ENCODE measurements around the gene AURKA.
A peak's percentile ranks its signal among the peaks of the same experiment; 100 is the strongest.
"Not testable (repeated sequence)": the region's sequence is repeated elsewhere in the genome, so short reads cannot be mapped to it uniquely, and the experiment has no call there.

The AURKA gene

DNA sequence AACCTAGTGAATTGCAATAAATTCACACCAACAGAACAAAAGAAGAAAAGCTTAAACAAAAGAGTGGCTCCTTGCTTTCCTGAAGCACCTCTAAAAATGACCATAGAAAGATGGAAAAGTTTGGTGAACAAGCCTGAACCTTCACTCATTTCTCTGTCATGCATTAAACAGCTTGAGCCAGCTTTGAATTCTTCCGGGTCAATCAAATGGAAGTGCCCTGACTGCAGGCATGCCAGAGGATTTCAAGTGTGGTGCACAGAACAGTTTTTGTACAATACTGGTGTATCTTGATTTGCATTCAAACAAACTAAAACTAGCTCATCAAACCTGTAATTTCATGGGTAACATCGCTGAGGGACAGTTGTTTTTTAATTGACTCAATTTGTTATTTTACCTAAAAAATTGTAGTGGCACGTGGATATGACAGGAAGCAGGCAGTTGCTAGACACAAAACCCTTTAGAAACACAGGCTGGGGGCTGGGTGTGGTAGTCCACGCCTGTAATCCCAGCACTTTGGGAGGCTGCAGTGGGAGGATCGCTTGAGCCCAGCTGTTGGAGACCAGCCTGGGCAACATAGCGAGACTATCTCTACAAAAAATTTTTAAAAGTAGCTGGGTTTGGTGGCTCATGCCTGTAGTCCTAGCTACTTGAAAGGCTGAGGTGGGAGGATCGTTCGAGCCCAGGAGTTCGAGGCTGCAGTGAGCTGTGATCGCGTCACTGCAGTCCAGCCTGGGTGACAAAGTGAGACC, 29.1 kb upstream of the AURKA start:
- no peak for DNase-seq

DNA sequence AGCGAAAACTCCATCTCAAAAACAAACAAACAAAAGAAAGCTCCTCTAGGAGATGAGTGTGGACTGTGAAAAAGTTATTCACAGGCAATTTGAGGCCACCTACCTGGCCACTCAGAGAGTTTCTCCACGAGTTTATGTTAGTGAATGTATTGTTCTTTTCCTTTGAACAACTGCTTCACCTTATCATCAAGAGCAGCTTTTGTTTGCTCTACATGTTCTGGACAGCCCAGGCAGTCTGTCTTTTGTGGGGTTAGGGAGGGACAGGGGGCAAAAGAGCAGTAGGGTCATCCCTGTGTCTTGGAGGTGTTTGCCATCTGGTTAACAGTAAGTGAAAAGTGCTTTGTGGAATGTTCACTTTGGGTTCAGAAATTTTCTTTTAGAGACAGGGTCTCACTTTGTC, 28.0 kb upstream of the AURKA start:
- DNase-seq, result no peak

DNA sequence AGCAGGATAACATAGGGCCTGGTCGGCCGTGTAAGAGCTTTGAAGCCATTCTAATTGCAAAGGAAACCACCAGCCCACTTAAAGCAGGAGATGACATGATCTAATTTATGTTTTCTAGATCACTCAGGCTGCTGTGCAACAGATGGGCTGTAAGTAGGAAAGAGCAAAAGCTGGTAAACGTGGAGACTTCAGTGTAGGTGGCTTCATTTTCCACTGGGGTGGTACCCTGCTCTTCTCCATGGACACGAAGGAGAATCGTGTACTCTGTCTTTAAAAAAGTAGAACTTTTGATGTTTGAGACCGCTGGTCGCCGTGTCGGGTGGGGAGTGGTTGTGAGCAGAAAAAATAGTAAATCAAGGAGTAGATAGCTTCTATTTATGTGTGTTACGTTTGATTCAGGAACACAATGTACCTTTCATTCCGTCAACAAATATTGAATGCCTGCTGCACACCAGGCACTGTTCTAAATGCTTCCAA, 26.4 kb upstream of the AURKA start:
- DNase-seq, result no peak

DNA sequence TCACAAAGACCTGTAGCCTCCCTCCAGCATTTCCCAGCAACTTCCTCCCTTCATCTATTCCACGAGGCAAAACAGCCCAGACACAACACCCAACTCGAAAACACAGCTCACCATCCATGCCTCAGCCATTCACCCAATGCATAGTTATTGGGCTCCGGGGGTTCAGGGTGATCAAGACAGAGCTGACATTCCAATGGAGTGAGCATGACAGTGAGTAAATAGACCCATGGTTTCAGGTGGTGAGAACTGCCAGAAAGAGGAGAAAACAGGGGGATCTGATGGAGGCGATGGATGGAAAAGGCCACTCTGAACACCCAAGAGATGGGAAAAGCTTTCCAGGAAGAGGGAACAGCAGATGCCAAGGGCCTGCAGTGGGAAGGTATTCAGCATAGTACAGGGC, 25.9 kb upstream of the AURKA start:
- DNase-seq, result no peak

DNA sequence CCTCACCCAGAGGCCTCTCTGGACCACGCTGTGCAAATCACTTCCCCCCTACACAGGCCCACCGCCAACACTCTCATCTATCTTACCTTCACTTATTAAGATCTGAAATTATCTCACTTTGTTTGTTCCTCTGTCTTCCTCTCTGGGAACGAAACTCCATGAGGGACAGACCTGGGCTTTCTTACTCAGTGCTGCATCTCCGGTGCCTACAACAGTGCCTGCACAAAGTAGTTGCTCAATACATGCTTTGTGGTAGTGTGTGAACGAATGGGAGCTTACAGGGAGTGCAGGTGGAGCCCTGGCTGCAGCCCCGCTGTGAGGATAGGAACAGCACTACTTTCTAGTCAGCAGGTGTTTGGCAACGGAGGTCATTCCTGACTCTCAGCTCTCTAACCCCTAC, 25.4 kb upstream of the AURKA start:
- DNase-seq, result no peak

DNA sequence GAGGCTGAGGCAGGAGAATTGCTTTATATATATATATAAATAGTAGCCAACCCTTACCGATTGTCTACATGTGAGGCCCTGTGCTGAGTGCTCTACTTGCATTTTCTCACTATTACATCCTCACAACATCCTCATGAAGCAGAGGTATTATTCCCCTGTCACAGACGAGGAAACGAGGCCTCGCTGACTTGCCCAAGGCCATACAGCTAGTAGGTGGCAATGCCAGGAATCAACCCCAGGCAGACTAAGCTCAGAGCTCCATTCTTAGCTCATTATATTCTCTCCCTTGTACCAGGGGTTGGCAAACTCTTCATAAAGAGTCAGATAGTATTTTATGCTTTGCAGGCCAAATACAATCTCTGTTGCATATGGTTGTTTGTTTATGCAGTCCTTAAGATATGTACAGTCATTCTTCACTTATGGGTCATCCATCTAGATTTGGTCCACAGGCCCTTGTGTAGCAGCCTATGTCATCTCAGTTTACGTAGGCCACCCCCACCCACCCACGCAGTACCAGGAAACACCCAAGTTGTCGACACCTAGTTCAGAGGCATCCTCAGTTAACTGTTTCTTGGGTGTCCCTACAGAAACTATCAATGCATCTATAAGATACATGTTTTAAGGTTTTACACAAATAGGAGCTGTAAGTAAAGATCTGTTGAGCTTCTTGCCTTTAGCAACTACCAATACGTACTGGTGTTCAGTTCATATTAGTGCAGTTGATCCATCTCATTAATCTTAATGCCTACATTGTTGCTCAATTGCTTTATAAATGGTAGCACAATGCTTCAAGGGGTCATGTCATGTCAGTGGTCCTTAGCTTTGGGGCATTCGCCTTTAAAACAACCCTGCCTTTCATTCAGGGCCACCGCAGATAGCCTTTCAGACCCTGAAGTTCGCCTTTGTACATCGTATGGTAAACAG, 23.1 kb upstream of the AURKA start:
- no peak for DNase-seq

DNA sequence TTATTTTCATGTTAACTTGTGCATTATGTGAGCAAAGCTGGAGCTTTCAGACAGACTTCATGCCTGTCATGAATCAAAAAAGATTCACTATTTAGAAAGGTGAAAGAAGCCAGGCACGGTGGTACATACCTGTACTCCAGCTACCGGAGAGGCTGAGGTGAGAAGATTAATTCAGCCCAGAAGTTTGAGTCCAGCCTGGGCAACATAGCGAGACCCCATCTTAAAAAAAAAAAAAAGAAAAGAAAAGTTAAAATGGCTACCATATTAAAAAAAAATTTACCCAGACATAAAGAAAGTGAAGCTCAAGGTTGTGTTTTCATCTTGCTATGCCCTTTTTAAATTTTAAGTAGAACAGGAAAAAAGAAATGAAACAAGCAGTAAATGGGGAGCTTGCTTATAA, 20.9 kb upstream of the AURKA start:
- no peak for DNase-seq

DNA sequence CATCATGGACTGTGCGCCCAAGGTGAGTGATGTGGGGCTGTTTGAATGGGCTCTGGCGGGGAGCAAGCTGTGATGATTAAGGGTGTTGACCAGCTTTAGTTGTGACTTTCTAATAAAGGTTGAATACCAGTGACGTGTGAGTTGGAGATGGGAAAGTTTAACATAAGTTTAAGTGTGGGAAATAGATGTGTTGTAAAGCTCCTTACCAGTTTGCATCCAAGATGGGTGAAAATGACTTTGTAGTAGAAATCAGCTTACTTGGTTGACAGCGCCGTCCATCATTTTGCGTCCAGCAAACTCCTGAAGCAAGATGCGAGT, 20.4 kb upstream of the AURKA start:
- no peak for DNase-seq

DNA sequence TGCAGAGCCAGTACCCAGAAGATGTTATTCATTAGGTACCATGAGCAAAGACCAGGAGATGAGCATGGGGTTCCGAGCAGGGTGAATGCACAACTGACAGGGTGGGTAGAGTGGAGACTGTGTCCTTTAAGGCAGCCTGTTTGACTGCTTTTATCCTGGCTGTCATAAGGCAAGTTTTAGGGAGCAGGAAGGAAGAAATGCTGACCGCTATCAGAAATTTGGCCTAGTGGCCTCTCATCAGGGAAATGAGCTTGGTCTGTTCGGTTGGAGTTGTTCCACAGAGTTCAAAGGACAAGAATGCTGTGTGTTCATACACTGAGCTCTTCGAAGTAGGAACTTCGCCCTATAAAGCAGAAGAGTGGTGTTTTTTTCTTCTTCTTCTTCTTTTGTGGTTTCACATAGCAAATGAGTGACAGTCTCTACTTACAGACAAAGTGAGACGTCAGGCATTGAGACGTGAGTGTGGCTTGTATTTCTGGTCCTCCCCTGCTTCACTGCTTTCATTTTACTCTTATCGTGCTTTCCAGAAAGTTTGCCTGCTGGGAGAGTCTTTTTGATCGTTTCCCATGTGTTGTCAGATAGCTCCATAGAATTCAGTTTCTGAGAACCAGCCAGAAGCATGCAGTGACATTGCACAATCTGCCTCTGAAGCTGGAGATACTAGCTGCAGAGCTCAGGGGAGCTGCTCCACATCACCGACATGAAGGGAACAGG, 19.9 kb upstream of the AURKA start, which contains the start of gene CASS4:
Gene CASS4, plus strand, starts transcription at position 502 of the 714 bp plus-strand sequence. Its CDS starts 199 bp downstream, at position 701.
- DNase-seq, result no peak

DNA sequence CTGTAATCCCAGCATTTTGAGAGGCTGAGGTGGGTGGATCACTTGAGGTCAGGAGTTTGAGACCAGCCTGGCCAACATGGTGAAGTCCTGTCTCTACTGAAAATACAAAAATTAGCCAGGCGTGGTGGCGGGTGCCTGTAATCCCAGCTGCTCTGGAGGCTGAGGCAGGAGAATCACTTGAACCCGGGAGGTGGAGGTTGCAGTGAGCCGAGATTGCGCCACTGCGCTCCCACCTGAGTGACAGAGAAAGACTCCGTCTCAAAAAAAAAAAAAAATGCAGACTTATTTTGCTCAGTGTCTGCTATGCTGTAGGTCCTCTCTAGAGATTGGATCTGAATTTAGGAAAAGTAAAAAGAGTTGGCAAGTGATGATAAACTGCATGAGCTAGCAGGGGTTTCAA, 19.3 kb upstream of the AURKA start:
- not testable (repeated sequence) for DNase-seq

DNA sequence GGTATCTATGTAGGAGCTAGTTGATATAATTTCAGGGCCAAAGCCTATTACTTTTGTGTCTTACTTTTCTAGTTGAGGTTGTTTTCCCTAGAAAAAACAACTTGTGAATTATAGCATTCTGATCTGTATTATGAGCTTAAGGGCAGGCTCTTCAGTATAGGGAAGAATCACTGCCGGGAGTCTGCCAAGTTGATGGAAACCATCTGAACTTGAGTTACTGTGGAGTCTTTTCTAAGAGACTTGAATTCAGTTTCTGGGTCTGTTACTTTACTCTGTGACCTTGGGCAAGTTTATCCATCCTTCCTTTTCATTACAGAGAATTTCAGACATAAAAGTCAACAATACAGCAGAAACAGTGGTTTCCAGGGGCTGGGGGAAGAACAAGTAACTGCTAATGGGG, 17.9 kb upstream of the AURKA start:
- DNase-seq, result no peak

DNA sequence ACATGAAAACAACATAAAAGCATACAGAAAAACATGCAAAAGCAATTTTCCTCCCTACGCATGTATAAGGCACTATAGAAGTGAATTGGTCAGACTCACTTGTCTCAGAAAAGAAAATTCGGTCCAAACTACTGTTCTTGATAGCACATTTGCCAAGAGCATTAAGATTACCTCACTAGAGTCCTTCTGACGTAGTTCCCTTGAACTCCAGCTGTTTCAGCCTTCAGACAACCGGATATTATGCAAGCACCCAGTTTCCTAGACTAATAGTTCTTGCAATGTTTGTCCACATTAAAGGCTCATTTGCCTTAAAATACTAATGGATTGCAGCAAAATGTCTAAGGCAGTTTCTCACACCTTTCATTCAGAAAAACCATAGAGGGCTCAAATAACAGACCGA, 17.5 kb upstream of the AURKA start:
- no peak for DNase-seq

DNA sequence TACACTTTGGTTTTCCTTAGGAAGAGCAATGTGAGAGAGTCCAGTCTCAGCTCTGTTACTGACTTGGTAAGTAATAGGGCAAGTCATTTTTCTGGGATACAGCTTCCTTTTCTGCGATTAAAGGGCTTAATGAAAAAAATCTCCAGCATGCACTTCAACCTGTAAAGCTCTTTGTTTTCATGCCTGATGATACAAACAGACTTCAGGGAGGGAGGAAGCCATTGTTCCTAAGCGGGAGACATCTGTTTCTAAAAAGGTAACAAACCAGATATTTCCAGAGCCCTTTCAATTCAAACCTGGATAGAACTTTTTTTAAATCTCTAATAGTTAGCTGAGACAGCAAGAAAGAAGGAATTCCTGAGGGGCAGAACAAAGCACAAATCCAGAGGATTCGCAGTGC, 14.9 kb upstream of the AURKA start:
- no peak for DNase-seq

DNA sequence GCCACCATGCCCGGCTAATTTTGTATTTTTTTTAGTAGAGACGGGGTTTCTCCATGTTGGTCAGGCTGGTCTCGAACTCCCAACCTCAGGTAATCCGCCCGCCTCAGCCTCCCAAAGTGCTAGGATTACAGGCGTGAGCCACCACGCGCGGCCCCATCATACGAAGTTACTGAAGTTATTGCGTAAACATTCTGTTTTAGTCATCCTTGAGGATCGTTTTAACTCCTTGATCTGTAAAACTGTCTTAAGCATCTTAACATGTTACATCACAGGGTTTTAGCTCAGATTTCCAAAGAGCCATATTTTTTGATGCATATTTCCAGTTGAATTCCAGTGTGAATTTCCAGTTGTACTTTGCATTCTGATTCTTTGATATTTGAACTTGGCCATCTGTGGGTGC, 13.3 kb upstream of the AURKA start:
- not testable (repeated sequence) for DNase-seq

DNA sequence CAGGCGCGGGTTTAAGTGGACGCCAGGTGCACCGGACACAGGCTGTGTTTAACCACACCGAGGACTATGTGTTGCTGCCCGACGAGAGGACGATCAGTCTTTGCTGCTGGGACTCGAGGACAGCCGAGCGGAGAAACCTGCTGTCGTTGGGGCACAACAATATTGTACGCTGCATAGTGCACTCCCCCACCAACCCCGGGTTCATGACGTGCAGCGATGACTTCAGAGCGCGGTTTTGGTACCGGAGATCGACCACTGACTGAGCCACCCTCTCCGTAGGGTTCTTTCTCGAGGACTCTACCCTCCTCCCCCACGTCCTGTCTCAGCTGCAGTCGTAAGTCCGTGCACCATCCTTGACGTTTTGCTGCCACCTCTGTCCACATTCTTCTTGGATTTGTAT, 11.4 kb upstream of the AURKA start:
- no peak for DNase-seq

DNA sequence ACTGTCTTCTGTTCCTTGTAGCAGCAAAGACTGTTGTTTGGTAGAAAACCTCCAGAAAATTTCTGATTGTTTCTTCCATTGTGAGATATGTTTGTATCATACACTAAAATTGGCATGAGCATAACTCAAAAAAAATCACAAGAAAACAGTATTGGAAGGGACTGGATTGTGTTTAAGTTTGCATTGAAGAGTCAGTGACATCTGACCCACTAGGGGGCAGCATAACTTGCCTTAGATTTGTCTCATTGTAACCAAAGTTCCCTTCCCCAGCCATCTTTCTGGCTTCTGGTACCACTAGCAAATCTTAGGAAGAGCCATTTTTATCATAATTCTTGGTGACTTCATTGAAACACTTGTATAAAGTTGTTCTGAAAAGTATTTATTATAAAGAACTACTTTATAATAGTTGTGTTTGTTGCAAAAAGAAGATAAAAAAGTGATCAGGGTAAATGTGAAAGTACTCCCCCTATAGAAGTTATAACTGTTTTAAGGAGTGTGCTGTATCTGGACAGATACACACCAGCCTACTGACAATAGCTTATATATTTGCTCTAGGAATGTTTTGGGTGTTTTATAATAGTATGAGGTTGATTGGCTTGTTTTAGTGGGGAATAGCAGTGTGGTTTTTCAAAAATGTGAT, 8.1 kb upstream of the AURKA start:
- DNase-seq, result peak in 1 of 2 experiments; percentile 6

DNA sequence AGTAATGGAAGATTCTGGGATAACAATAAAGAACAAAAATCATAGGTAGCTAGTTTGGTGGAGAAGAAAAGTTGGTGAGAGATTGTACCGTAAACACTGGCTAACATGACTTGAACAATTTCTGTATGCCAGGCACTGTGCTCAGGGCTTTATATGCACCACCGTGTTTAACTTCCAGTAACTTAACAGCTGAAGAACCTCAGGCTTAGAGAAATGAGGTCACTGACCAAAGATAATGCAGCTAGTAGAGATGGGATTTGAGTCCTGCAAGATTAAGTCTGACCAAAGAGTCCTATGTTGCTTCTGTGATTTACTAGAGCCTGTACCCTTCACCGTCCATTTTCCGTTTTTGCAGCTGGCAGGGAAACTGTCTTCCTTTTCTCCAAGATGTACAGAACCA, 3.2 kb upstream of the AURKA start:
- no peak for DNase-seq

DNA sequence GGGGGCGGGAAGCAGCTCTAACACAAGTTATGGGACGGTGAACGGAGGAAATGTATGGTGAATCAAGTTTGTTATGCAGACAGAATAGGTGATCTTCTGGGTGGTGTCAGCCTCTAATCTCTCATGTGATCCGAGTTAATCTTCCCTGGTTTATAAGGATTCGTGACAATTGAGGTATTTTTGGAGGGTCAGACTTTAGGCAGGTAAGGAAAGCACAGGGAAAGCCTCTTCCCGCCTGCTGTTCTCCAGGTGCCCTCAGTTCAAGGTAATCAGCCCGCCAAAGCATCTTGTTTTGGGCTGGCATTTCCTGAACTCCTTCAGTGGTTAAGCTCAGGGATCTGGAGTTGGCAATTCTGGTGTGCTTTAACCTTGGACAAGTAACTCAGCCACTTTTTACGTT, 1.6 kb upstream of the AURKA start:
- no peak for DNase-seq

DNA sequence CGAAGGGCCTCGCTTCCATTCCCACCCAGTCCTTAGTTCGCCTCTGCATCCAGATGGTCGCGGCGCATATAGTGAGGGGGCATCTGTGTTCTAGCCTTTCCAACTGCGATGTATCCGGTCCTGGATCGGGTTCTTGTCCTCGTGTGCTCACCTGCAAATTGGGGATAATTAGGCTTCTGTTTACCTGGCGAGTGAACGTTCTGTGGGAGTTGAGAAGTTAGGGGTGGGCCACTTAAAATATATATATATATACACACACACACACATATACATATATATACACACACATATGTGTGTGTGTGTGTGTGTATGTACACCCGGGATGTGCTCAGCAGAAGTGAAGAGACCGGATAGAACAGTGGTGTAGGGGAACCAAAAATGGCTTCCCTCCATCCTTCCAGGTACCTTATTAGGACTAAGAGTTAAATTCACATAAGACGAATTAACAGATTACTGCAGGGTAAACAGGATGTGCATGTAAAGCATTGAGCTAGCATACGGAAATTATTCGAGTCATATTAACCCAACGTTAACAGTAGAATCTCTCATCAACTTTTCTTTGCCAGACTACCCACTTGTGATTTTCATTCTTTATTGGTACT, 967 bp upstream of the AURKA start:
- DNase-seq, result no peak

DNA sequence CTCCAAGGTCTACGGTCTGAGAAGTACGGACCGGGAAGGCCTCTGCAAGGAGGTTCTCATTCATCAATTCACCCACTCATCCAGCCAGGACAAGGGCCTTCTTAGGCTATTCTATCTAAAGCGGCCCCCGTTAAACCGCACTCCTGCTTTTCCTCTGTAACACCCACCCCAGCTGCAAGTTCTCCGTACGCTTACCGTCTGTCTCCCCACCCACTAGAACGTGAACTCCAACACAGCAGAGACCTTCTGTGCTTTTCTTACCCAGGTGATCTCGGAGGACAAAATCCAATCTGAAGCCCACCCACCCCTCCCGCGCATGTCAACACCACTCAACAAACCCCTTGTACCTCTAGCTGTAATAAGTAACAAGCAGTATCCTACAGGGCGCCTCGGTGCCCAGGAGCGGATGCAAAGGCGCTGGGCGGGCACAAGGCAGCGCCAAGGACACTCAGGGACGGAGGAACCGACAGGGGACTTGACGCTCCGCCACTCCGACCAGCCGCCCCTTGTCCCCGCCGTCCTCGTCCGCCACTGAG, 351 bp downstream of the AURKA start:
- DNase-seq, result no peak

DNA sequence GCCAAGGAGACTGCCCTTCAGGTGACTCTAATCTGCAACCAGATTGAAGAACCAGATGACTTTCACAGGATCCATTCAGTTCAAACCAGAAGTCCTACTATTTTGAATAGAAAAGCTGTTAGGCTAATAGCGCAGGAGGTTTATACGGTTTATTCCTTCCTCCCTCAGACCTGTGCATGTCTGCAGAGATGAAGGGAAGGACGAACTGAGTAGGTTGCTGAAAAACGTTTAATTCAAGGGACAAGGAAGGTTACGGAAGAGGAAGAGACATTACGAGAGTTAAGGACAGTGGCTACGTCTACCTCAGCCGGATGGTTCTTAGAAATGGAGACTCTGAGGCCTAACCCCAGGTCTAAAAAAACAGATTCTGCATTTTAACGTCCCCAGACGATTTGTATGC, 978 bp downstream of the AURKA start:
- DNase-seq, result no peak

DNA sequence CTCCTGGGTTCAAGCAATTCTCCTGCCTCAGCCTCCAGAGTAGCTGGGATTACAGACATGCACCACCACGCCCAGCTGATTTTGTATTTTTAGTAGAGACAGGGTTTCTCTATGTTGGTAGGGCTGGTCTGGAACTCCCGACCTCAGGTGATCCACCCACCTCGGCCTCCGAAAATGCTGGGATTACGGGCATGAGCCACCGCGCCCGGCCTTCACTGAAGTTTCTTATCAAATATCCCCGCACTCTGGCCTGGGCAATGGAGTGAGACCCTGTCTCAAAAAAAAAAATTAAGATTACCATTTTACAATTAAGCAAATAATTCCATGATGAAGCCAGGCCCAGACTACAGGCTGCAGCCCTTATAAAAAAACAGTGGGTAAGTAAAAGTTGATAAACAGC, 1.6 kb downstream of the AURKA start:
- DNase-seq, result not testable (repeated sequence)

Data from NCI-H187 (cell line).